HepG2 (cell line): Measurements from ENCODE around the gene B3GNT9. TPM values are rescaled to one million over a fixed set of nuclear protein-coding genes. Genes with fewer than 3 reads are reported as not detected.

Experiments
- ATM ChIP-seq: fragments of 450-650 bp; IDR thresholded peaks from 2 replicates; pipeline ENCODE4 v1.7.1; 2017; ENCODE audit warnings: mild to moderate bottlenecking, borderline replicate concordance
- CENPX ChIP-seq: sonication (generic); formaldehyde crosslinking; IDR thresholded peaks from 2 replicates; pipeline ENCODE4 v1.9.0; 2021; ENCODE audit warnings: mild to moderate bottlenecking, missing genetic modification reagents, moderate library complexity
- JARID2 ChIP-seq: sonication (generic); formaldehyde crosslinking; IDR thresholded peaks from 2 replicates; pipeline ENCODE4 v1.8.1; 2023; ENCODE audit warnings: missing genetic modification reagents, inconsistent platforms; ENCODE audit not compliant: insufficient replicate concordance
- NFE2L1 ChIP-seq: sonication (generic); formaldehyde crosslinking; IDR thresholded peaks from 2 replicates; pipeline ENCODE4 v1.4.0; 2020; ENCODE audit warnings: missing genetic modification reagents, mild to moderate bottlenecking, borderline replicate concordance
- SOX6 ChIP-seq, 2 experiments: fragments of 450-650 bp in 1 of 2; sonication (generic) in 1 of 2; formaldehyde crosslinking in 1 of 2; IDR thresholded peaks; 2 replicates each; pipeline versions ENCODE4 v1.4.0 to v1.6.1; 2017 to 2020; ENCODE audit warnings: antibody characterized with exemption in 1 of 2, mild to moderate bottlenecking in 1 of 2, missing genetic modification reagents in 1 of 2
- TBX3 ChIP-seq: fragments of 450-650 bp; IDR thresholded peaks from 2 replicates; pipeline ENCODE4 v1.6.1; 2017; ENCODE audit warnings: antibody characterized with exemption, mild to moderate bottlenecking, inconsistent platforms, borderline replicate concordance
- ZBTB21 ChIP-seq: sonication (generic); formaldehyde crosslinking; IDR thresholded peaks from 2 replicates; pipeline ENCODE4 v1.4.0; 2020; ENCODE audit warnings: missing genetic modification reagents
- ZBTB42 ChIP-seq: sonication (generic); formaldehyde crosslinking; IDR thresholded peaks from 2 replicates; pipeline ENCODE4 v1.5.0; 2020; ENCODE audit warnings: mild to moderate bottlenecking, missing genetic modification reagents
- ZKSCAN8 ChIP-seq: IDR thresholded peaks from 2 replicates; pipeline ENCODE4 v1.6.1; 2016; ENCODE audit warnings: borderline replicate concordance, missing genetic modification reagents, missing compliant biosample characterization
- ZNF12 ChIP-seq: sonication (generic); formaldehyde crosslinking; IDR thresholded peaks from 2 replicates; pipeline ENCODE4 v1.5.0; 2020; ENCODE audit warnings: missing genetic modification reagents
- ZNF354B ChIP-seq: sonication (generic); formaldehyde crosslinking; IDR thresholded peaks from 2 replicates; pipeline ENCODE4 v1.8.0; 2022; ENCODE audit warnings: mild to moderate bottlenecking, missing genetic modification reagents
- ZNF383 ChIP-seq: sonication (generic); formaldehyde crosslinking; IDR thresholded peaks from 2 replicates; pipeline ENCODE4 v1.4.0; 2020; ENCODE audit warnings: missing genetic modification reagents, mild to moderate bottlenecking, borderline replicate concordance
- ZNF501 ChIP-seq: sonication (generic); formaldehyde crosslinking; IDR thresholded peaks from 2 replicates; pipeline ENCODE4 v1.5.1; 2020; ENCODE audit warnings: mild to moderate bottlenecking, moderate library complexity, missing genetic modification reagents
- ZNF629 ChIP-seq: sonication (generic); formaldehyde crosslinking; conservative IDR thresholded peaks from 2 replicates; pipeline ENCODE4 v1.5.0; 2020; ENCODE audit warnings: missing genetic modification reagents
- ZNF75D ChIP-seq: sonication (generic); formaldehyde crosslinking; IDR thresholded peaks from 2 replicates; pipeline ENCODE4 v1.8.1; 2023; ENCODE audit warnings: missing genetic modification reagents, mild to moderate bottlenecking, borderline replicate concordance
- ZNF879 ChIP-seq: sonication (generic); formaldehyde crosslinking; IDR thresholded peaks from 2 replicates; pipeline ENCODE4 v1.8.1; 2023; ENCODE audit warnings: missing genetic modification reagents
- polyA plus RNA-seq, 8 experiments: library from polyadenylated mRNA; depleted of rRNA in 3 of 8; stranded (reverse) in 7 of 8; unstranded in 1 of 8; fragments of >200 nt; fragmentation: Illumina TruSeq in 4 of 8; extraction: Trizol in 4 of 8; gene quantifications; 2 replicates each; pipeline versions ENCODE4 v1.2.1 to v1.2.3, GENCODE V29; 2011 to 2016; ENCODE audit warnings: low read depth in 4 of 8, missing spikeins in 1 of 8, mixed read lengths in 1 of 8; ENCODE audit not compliant: insufficient read depth in 1 of 8
- total RNA-seq, 5 experiments: library from RNA; depleted of rRNA; stranded (reverse); fragments of >200 nt; fragmentation: Illumina TruSeq; extraction: Trizol; gene quantifications; 2 replicates each; pipeline ENCODE4 v1.2.3, GENCODE V29; 2016; ENCODE audit warnings: low read depth in 1 of 5
- TF ChIP-seq, protein P1 (sequence below): sonication (generic); formaldehyde crosslinking; IDR thresholded peaks from 2 replicates; pipeline ENCODE4 v1.4.0; 2020; ENCODE audit warnings: missing genetic modification reagents
- TF ChIP-seq, protein P2 (sequence below): IDR thresholded peaks from 2 replicates; pipeline ENCODE4 v1.4.0; 2020; ENCODE audit warnings: mild to moderate bottlenecking, missing genetic modification reagents
- TF ChIP-seq, protein P3 (sequence below): IDR thresholded peaks from 2 replicates; pipeline ENCODE4 v1.6.1; 2016; ENCODE audit warnings: mild to moderate bottlenecking, missing biosample characterization, missing genetic modification reagents
- TF ChIP-seq, protein P4 (sequence below): IDR thresholded peaks from 2 replicates; pipeline ENCODE4 v1.6.1; 2016; ENCODE audit warnings: control low read depth
- TF ChIP-seq, protein P5 (sequence below): sonication (generic); formaldehyde crosslinking; IDR thresholded peaks from 2 replicates; pipeline ENCODE4 v1.5.0; 2020; ENCODE audit warnings: missing genetic modification reagents
- TF ChIP-seq, protein P6 (sequence below): IDR thresholded peaks from 2 replicates; pipeline ENCODE4 v1.6.1; 2016; ENCODE audit warnings: missing compliant biosample characterization, missing genetic modification reagents, borderline replicate concordance

B3GNT9 gene
- total and polyA plus RNA-seq, 2 of the 13 experiments (the other 11 are each of a cell fraction or from before 2014, with no cell fraction given) = 1.5 to 3.1 TPM

DNA sequence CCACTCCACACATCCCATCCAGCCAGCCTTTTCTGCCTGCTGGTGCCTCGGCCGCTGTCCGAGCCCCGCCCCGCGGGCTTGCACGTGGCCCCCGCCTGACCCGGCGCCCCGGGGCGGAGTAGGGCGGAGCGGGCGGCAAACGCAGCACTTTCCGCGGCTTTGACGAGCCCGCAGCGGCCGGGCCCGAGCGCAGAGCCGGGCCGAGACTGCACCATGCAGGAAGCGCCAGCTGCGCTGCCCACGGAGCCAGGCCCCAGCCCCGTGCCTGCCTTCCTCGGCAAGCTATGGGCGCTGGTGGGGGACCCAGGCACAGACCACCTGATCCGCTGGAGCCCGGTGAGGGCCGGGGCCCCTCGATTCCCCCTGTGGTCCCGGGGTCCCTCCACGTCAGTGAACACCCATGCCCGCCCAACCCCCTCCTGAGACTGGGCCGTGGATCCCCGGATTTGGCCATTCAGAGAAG, 13.8 kb upstream of the B3GNT9 start, which contains the start of gene HSF4 (continued):
- TF ChIP-seq CENPX (CRISPR knock-in tag) = 0 out of 2 replicates have a peak, but pooled peaks have one; percentile 78
- TF ChIP-seq NFE2L1 = no peak
- TF ChIP-seq JARID2 (CRISPR knock-in tag) = no peak
- peak; percentile 69; the same call in 1 of the 2 replicates for TF ChIP-seq ZKSCAN8
- no peak for TF ChIP-seq ZBTB21
- TF ChIP-seq, protein P1, sequence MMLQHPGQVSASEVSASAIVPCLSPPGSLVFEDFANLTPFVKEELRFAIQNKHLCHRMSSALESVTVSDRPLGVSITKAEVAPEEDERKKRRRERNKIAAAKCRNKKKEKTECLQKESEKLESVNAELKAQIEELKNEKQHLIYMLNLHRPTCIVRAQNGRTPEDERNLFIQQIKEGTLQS (CRISPR knock-in tag) = peak; percentile 54; the same call in 1 of the 2 replicates
- TF ChIP-seq ZBTB42 (CRISPR knock-in tag) = no peak
- TF ChIP-seq ZNF383 (CRISPR knock-in tag) = no peak
- TF ChIP-seq, protein P2, sequence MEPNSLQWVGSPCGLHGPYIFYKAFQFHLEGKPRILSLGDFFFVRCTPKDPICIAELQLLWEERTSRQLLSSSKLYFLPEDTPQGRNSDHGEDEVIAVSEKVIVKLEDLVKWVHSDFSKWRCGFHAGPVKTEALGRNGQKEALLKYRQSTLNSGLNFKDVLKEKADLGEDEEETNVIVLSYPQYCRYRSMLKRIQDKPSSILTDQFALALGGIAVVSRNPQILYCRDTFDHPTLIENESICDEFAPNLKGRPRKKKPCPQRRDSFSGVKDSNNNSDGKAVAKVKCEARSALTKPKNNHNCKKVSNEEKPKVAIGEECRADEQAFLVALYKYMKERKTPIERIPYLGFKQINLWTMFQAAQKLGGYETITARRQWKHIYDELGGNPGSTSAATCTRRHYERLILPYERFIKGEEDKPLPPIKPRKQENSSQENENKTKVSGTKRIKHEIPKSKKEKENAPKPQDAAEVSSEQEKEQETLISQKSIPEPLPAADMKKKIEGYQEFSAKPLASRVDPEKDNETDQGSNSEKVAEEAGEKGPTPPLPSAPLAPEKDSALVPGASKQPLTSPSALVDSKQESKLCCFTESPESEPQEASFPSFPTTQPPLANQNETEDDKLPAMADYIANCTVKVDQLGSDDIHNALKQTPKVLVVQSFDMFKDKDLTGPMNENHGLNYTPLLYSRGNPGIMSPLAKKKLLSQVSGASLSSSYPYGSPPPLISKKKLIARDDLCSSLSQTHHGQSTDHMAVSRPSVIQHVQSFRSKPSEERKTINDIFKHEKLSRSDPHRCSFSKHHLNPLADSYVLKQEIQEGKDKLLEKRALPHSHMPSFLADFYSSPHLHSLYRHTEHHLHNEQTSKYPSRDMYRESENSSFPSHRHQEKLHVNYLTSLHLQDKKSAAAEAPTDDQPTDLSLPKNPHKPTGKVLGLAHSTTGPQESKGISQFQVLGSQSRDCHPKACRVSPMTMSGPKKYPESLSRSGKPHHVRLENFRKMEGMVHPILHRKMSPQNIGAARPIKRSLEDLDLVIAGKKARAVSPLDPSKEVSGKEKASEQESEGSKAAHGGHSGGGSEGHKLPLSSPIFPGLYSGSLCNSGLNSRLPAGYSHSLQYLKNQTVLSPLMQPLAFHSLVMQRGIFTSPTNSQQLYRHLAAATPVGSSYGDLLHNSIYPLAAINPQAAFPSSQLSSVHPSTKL = peak; percentile 91
- peak; percentile 69; the same call in 1 of the 2 replicates for TF ChIP-seq ZNF879 (CRISPR knock-in tag)
- TF ChIP-seq ATM = no peak
- TF ChIP-seq ZNF12 (CRISPR knock-in tag) = no peak
- no peak; the same call in 1 of the 2 replicates for TF ChIP-seq ZNF354B
- TF ChIP-seq ZNF501 (CRISPR knock-in tag) = peak; percentile 63; the same call in 1 of the 2 replicates
- TF ChIP-seq, protein P3, sequence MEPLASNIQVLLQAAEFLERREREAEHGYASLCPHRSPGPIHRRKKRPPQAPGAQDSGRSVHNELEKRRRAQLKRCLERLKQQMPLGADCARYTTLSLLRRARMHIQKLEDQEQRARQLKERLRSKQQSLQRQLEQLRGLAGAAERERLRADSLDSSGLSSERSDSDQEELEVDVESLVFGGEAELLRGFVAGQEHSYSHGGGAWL (CRISPR knock-in tag) = peak; percentile 83; the same call in 1 of the 2 replicates
- TF ChIP-seq, protein P4, sequence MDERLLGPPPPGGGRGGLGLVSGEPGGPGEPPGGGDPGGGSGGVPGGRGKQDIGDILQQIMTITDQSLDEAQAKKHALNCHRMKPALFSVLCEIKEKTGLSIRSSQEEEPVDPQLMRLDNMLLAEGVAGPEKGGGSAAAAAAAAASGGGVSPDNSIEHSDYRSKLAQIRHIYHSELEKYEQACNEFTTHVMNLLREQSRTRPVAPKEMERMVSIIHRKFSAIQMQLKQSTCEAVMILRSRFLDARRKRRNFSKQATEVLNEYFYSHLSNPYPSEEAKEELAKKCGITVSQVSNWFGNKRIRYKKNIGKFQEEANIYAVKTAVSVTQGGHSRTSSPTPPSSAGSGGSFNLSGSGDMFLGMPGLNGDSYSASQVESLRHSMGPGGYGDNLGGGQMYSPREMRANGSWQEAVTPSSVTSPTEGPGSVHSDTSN (CRISPR knock-in tag) = no peak
- no peak for TF ChIP-seq ZNF75D
- TF ChIP-seq, protein P5, sequence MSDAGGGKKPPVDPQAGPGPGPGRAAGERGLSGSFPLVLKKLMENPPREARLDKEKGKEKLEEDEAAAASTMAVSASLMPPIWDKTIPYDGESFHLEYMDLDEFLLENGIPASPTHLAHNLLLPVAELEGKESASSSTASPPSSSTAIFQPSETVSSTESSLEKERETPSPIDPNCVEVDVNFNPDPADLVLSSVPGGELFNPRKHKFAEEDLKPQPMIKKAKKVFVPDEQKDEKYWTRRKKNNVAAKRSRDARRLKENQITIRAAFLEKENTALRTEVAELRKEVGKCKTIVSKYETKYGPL (CRISPR knock-in tag) = peak; percentile 60; the same call in 1 of the 2 replicates
- TF ChIP-seq, protein P6, sequence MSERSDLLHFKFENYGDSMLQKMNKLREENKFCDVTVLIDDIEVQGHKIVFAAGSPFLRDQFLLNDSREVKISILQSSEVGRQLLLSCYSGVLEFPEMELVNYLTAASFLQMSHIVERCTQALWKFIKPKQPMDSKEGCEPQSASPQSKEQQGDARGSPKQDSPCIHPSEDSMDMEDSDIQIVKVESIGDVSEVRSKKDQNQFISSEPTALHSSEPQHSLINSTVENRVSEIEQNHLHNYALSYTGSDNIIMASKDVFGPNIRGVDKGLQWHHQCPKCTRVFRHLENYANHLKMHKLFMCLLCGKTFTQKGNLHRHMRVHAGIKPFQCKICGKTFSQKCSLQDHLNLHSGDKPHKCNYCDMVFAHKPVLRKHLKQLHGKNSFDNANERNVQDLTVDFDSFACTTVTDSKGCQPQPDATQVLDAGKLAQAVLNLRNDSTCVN (CRISPR knock-in tag) = 0 out of 2 replicates have a peak, but pooled peaks have one; percentile 58
- TF ChIP-seq SOX6 (IDR thresholded peaks at IDR 0.05) = no peak
- peak; percentile 73 for TF ChIP-seq SOX6 (CRISPR knock-in tag; IDR thresholded peaks at IDR 0.05)
- no peak for TF ChIP-seq ZNF629 (CRISPR knock-in tag)
- TF ChIP-seq TBX3 = no peak
